H1 (cell line): Measurements from ENCODE around the gene CCDC148. TPM values are rescaled to one million over a fixed set of nuclear protein-coding genes. Genes with fewer than 3 reads are reported as not detected.

ENCODE experiments used
- CTCF ChIA-PET: fragments of 300-600 bp; sonication (Branson Sonifier 250); formaldehyde crosslinking; loops from one replicate; lab custom pipeline; 2021; ENCODE audit not compliant: partially characterized antibody; lab: Charles Lee
- POLR2A ChIA-PET: fragments of 300-600 bp; sonication (Branson Sonifier 250); formaldehyde crosslinking; loops from one replicate; lab custom pipeline; 2021; ENCODE audit warnings: inconsistent platforms; ENCODE audit not compliant: partially characterized antibody; lab: Charles Lee
- DNase-seq, 2 experiments: peaks; one replicate each; pipeline versions ENCODE4 v3.0.0 to v3.0.0-alpha.2; 2010 to 2022; ENCODE audit warnings: low spot score in 2 of 2, low read depth in 1 of 2, mixed read lengths in 1 of 2
- FAIRE-seq: peaks from 2 replicates; lab custom pipeline; 2011; peaks lifted over from hg19 to GRCh38; lab: Jason Lieb, UNC
- H2AFZ ChIP-seq: 2 replicates; pipeline ENCODE4 v1.8.1; 2012; ENCODE audit warnings: low read length, inconsistent platforms
- H2AK5ac ChIP-seq: 2 replicates; pipeline ENCODE4 v1.6.1; 2013; ENCODE audit warnings: low read depth, low read length
- H2BK120ac ChIP-seq: replicated peaks from 2 replicates; pipeline ENCODE3; 2013; ENCODE audit warnings: low read depth, low read length, inconsistent platforms
- H2BK12ac ChIP-seq: 2 replicates; pipeline ENCODE4 v1.6.1; 2013; ENCODE audit warnings: low read depth, low read length
- H2BK15ac ChIP-seq: 2 replicates; pipeline ENCODE4 v1.6.1; 2013; ENCODE audit warnings: low read length
- H2BK20ac ChIP-seq: 2 replicates; pipeline ENCODE4 v1.6.1; 2013; ENCODE audit warnings: low read length
- H2BK5ac ChIP-seq: 2 replicates; pipeline ENCODE4 v1.6.1; 2013; ENCODE audit warnings: low read depth, low read length
- H3K14ac ChIP-seq: 2 replicates; pipeline ENCODE4 v1.6.1; 2013; ENCODE audit warnings: inconsistent platforms; ENCODE audit not compliant: insufficient read length
- H3K18ac ChIP-seq: 2 replicates; pipeline ENCODE4 v1.6.1; 2013; ENCODE audit warnings: low read length; ENCODE audit errors: extremely low read depth
- H3K23ac ChIP-seq: 2 replicates; pipeline ENCODE4 v1.6.1; 2013; ENCODE audit warnings: inconsistent platforms; ENCODE audit not compliant: insufficient read length
- H3K23me2 ChIP-seq: 2 replicates; pipeline ENCODE4 v1.6.1; 2013; ENCODE audit warnings: low read depth, low read length
- H3K27ac ChIP-seq: 2 replicates; pipeline ENCODE4 v1.6.1; 2011; ENCODE audit warnings: low read depth, low read length, inconsistent platforms
- H3K27me3 ChIP-seq, 4 experiments: replicated peaks in 1 of 4; 1 replicate in 1 of 4; 2 replicates in 3 of 4; pipeline versions ENCODE4 v1.6.1 to v1.8.1; 2011 to 2013; ENCODE audit warnings: low read length in 3 of 4, mild to moderate bottlenecking in 3 of 4, inconsistent platforms in 2 of 4, mixed read lengths in 2 of 4, moderate library complexity in 1 of 4; ENCODE audit not compliant: control insufficient read depth in 3 of 4, insufficient read depth in 3 of 4; ENCODE audit errors: extremely low read depth in 1 of 4
- H3K36me3 ChIP-seq, 4 experiments: 2 replicates each; pipeline versions ENCODE4 v1.6.1 to v1.8.1; 2011 to 2013; ENCODE audit warnings: mild to moderate bottlenecking in 4 of 4, low read length in 3 of 4, moderate library complexity in 2 of 4, control low read depth in 1 of 4, inconsistent platforms in 1 of 4; ENCODE audit not compliant: insufficient read depth in 4 of 4, control insufficient read depth in 2 of 4
- H3K4ac ChIP-seq: replicated peaks from 2 replicates; pipeline ENCODE3; 2013; ENCODE audit warnings: low read length, low read depth, mixed read lengths, inconsistent platforms; ENCODE audit not compliant: insufficient read length
- H3K4me1 ChIP-seq, 4 experiments: replicated peaks in 1 of 4; 1 replicate in 1 of 4; 2 replicates in 3 of 4; pipeline versions ENCODE4 v1.6.1 to v1.8.1; 2011 to 2013; ENCODE audit warnings: low read length in 3 of 4, inconsistent platforms in 2 of 4, mixed read lengths in 1 of 4; ENCODE audit not compliant: insufficient read depth in 4 of 4, control insufficient read depth in 3 of 4
- H3K4me2 ChIP-seq, 2 experiments: 2 replicates each; pipeline versions ENCODE4 v1.6.1 to v1.8.1; 2011 to 2013; ENCODE audit warnings: low read depth in 2 of 2, low read length in 2 of 2, control low read depth in 1 of 2, inconsistent platforms in 1 of 2, mild to moderate bottlenecking in 1 of 2; ENCODE audit not compliant: insufficient read depth in 1 of 2
- H3K4me3 ChIP-seq, 4 experiments: fragments of 200-600, 300-600 bp in 1 of 4; sonication (generic), shearing (Covaris generic), sonication (Bioruptor Twin) in 1 of 4; 2 replicates each; pipeline versions ENCODE4 v1.5.1 to v1.8.1; 2011 to 2016; ENCODE audit warnings: low read length in 4 of 4, low read depth in 3 of 4, control low read depth in 2 of 4, inconsistent platforms in 2 of 4, mild to moderate bottlenecking in 2 of 4, mixed read lengths in 1 of 4, moderate library complexity in 1 of 4; ENCODE audit not compliant: insufficient read depth in 2 of 4; ENCODE audit errors: extremely low read depth in 1 of 4
- H3K56ac ChIP-seq: replicated peaks from 2 replicates; pipeline ENCODE3; 2013; ENCODE audit warnings: low read depth, mild to moderate bottlenecking, mixed read lengths, low read length, inconsistent platforms; ENCODE audit not compliant: insufficient read length
- H3K79me1 ChIP-seq: 2 replicates; pipeline ENCODE4 v1.6.1; 2013; ENCODE audit warnings: low read depth, low read length, control low read depth
- H3K79me2 ChIP-seq, 2 experiments: 2 replicates each; pipeline versions ENCODE4 v1.6.1 to v1.8.1; 2012 to 2013; ENCODE audit warnings: low read length in 2 of 2, mild to moderate bottlenecking in 2 of 2, inconsistent platforms in 1 of 2; ENCODE audit not compliant: insufficient read depth in 2 of 2, control insufficient read depth in 1 of 2
- H3K9ac ChIP-seq, 4 experiments: replicated peaks in 1 of 4; 1 replicate in 1 of 4; 2 replicates in 3 of 4; pipeline versions ENCODE4 v1.6.1 to v1.8.1; 2011 to 2013; ENCODE audit warnings: low read depth in 3 of 4, low read length in 3 of 4, control low read depth in 2 of 4, mild to moderate bottlenecking in 2 of 4, moderate library complexity in 2 of 4, inconsistent platforms in 1 of 4; ENCODE audit errors: extremely low read depth in 1 of 4
- H3K9me3 ChIP-seq, 2 experiments: 2 replicates each; pipeline versions ENCODE4 v1.6.1 to v1.8.1; 2012 to 2013; ENCODE audit warnings: mild to moderate bottlenecking in 2 of 2, moderate library complexity in 2 of 2, control low read depth in 1 of 2, inconsistent platforms in 1 of 2, low read depth in 1 of 2, low read length in 1 of 2, mixed read lengths in 1 of 2; ENCODE audit not compliant: insufficient read depth in 2 of 2
- H4K20me1 ChIP-seq, 2 experiments: replicated peaks in 1 of 2; 2 replicates each; pipeline versions ENCODE3 to v1.8.1; 2011 to 2013; ENCODE audit warnings: inconsistent platforms in 2 of 2, low read length in 2 of 2, mild to moderate bottlenecking in 1 of 2; ENCODE audit not compliant: insufficient read depth in 2 of 2, control insufficient read depth in 1 of 2
- H4K5ac ChIP-seq: 2 replicates; pipeline ENCODE4 v1.6.1; 2013; ENCODE audit warnings: low read length, low read depth, mixed read lengths, inconsistent platforms; ENCODE audit not compliant: insufficient read length
- H4K8ac ChIP-seq: 2 replicates; pipeline ENCODE4 v1.8.0; 2013; ENCODE audit warnings: mild to moderate bottlenecking, moderate library complexity, low read length, inconsistent platforms; ENCODE audit not compliant: insufficient read depth; ENCODE audit errors: extremely low read depth
- H4K91ac ChIP-seq: replicated peaks from 2 replicates; pipeline ENCODE3; 2013; ENCODE audit warnings: low read length, mixed read lengths, inconsistent platforms; ENCODE audit not compliant: insufficient read length
- BCL11A ChIP-seq, 2 experiments: IDR thresholded peaks; one replicate each; pipeline ENCODE4 v1.6.1; 2011; ENCODE audit warnings: low read depth in 2 of 2, low read length in 2 of 2, mild to moderate bottlenecking in 2 of 2
- GTF2F1 ChIP-seq: IDR thresholded peaks from 2 replicates; pipeline ENCODE4 v1.6.1; 2012; ENCODE audit warnings: low read depth, low read length, improper control_type of control experiment, borderline replicate concordance
- KDM4A ChIP-seq: IDR thresholded peaks from one replicate; pipeline ENCODE4 v1.7.1; 2012; ENCODE audit warnings: low read depth, mild to moderate bottlenecking, moderate library complexity, low read length, inconsistent platforms; ENCODE audit not compliant: severe bottlenecking
- MAX ChIP-seq: IDR thresholded peaks from 2 replicates; pipeline ENCODE4 v1.6.1; 2012; ENCODE audit warnings: inconsistent platforms
- WGBS, 2 experiments: shearing (Covaris generic) in 1 of 2; methylation state at CpG; one replicate each; pipeline versions ENCODE4 v1.1.6 to v1.1.7; 2013 to 2015; ENCODE audit warnings: low lambda C conversion rate in 2 of 2, mixed read lengths in 2 of 2, inconsistent platforms in 1 of 2, low coverage in 1 of 2, missing lambda C conversion rate in 1 of 2; ENCODE audit not compliant: insufficient replicate concordance in 2 of 2, insufficient coverage in 1 of 2, insufficient read length in 1 of 2; ENCODE audit errors: extremely low coverage in 1 of 2, missing lambda C conversion rate in 1 of 2; 5-methylcytosine and 5-hydroxymethylcytosine counted together
- polyA plus RNA-seq, 7 experiments: library from polyadenylated mRNA; depleted of rRNA in 3 of 7; stranded (reverse) in 5 of 7; unstranded in 2 of 7; fragments of >200 nt in 5 of 7; fragments of 200-250 nt in 2 of 7; gene quantifications; 1 replicate in 5 of 7; 2 replicates in 1 of 7; 4 replicates in 1 of 7; pipeline versions ENCODE4 v1.2.1 to v1.2.3, GENCODE V29; 2011 to 2013; ENCODE audit warnings: missing spikeins in 2 of 7, mixed read lengths in 2 of 7
- total RNA-seq: library from RNA; stranded (reverse); fragmentation: NEBNext Ultra II Directional; extraction: Animal tissue kit (Norgen Biotek cat#: 25700); gene quantifications from 2 replicates; pipeline ENCODE4 v1.2.1, GENCODE V29; 2021

The CCDC148 gene
- total and polyA plus RNA-seq, 2 of the 8 experiments (the other 6 are each of a cell fraction or from before 2014, with no cell fraction given): 0.45 to 1.3 TPM

GRCh38 chr2:158505448-158505934, 48.9 kb upstream of the CCDC148 start:
- Histone ChIP-seq H3K27ac (no peak overlapping the region), H3K56ac (no peak overlapping the region), H3K79me1 (no peaks in the 10 kb centered on the region; the same call in 1 of the 2 replicates), H4K8ac (peak overlapping the region; percentile 52; the same call in 1 of the 2 replicates), H2AK5ac (no peak overlapping the region), H4K91ac (peak overlapping the region; percentile 22), H3K4ac (no peak overlapping the region), H3K36me3 (no peaks in the 10 kb centered on the region), H2BK120ac (no peak overlapping the region), H3K9ac (0 out of 7 replicates have a peak overlapping the region, but pooled peaks of 1 of the 4 experiments have one; percentile 21), H3K23ac (no peak overlapping the region), H2BK20ac (no peak overlapping the region; the same call in 1 of the 2 replicates), H4K20me1 (peaks cover 0 to 2% of the 10 kb centered on the region in 2 experiments), H2AFZ (no peak overlapping the region), H3K4me2 (no peak overlapping the region), H3K14ac (no peak overlapping the region), H3K18ac (peak overlapping the region; percentile 41; the same call in 1 of the 2 replicates), H2BK12ac (peak overlapping the region; percentile 13; the same call in 1 of the 2 replicates), H3K9me3 (no peaks in the 10 kb centered on the region), H3K79me2 (peaks cover 0 to 93% of the 10 kb centered on the region in 2 experiments), H3K23me2 (peaks cover 1% of the 10 kb centered on the region; the same call in 1 of the 2 replicates), H3K27me3 (no peaks in the 10 kb centered on the region), H2BK15ac (no peak overlapping the region), H3K4me3 (no peak overlapping the region; a peak in 1 of 8 replicates), H2BK5ac (peak overlapping the region; percentile 53; the same call in 1 of the 2 replicates), H4K5ac (no peak overlapping the region), H3K4me1 (peaks cover 0 to 11% (median under 1%) of the 10 kb centered on the region in 4 experiments; a peak in 3 of 7 replicates)
- DNase-seq: no peak
- 83% methylated on average over 4 of the region's 4 CpGs; no CpG with 5 or more reads in 1 of the 2 experiments for WGBS, 2 experiments
- CTCF ChIA-PET: interaction anchor here (0.6 to 1.2 kb wide), 5 partner anchors 18 to 490 kb away, joined by 3 to 4 read pairs (median 3); no protein-coding TSS in a partner anchor
- no peak for FAIRE-seq
- POLR2A ChIA-PET: interaction anchor here (0.8 to 1.1 kb wide), 2 partner anchors 9 to 46 kb away, joined by 3 read pairs; no protein-coding TSS in a partner anchor
- TF ChIP-seq MAX: no peak
- TF ChIP-seq GTF2F1: no peak
- no peak for TF ChIP-seq KDM4A
- TF ChIP-seq BCL11A (IDR thresholded peaks at IDR 0.05; ENCODE audit: low read depth in 2 of 2, low read length in 2 of 2): no peak
